ENCODE results near the gene VPS37B. TPM values are rescaled to one million over a fixed set of nuclear protein-coding genes. Genes with fewer than 3 reads are reported as not detected.

Gene VPS37B
- total RNA-seq, 1 experiment from 2014 or later: 12.3 TPM

- H3K4me1 ChIP-seq (ENCODE audit: insufficient read depth, low read length): 0 out of 2 replicates have a peak, but pooled peaks cover 2% of the 10 kb centered on the region
- H3K27ac ChIP-seq (ENCODE audit: insufficient read length, low read depth, low read length): no peak overlapping the region
- H3K18ac ChIP-seq (ENCODE audit: insufficient read length, low read depth, low read length): no peak overlapping the region
- H2BK5ac ChIP-seq (ENCODE audit: insufficient read length, low read length): no peak overlapping the region
- H4K5ac ChIP-seq (ENCODE audit: insufficient read length, low read depth, low read length): no peak overlapping the region
- Mint-ChIP-seq H3K9me3 (peaks cover 2 to 3% of the 10 kb centered on the region in 2 experiments; a peak in 1 of 5 replicates), H3K4me3 (no peak overlapping the region), H3K4me1 (peaks cover 12 to 13% of the 10 kb centered on the region in 2 experiments), H3K36me3 (ENCODE audit: insufficient read depth in 1 of 3, low read depth in 3 of 3) (no peaks in the 10 kb centered on the region; a peak in 1 of 7 replicates), H3K27me3 (ENCODE audit: low read depth) (peaks cover 53% of the 10 kb centered on the region), H3K27ac (no peak overlapping the region)
- no peak overlapping the region for H4K91ac ChIP-seq (ENCODE audit: insufficient read length, low read depth, low read length)
- TF ChIP-seq, protein P1, sequence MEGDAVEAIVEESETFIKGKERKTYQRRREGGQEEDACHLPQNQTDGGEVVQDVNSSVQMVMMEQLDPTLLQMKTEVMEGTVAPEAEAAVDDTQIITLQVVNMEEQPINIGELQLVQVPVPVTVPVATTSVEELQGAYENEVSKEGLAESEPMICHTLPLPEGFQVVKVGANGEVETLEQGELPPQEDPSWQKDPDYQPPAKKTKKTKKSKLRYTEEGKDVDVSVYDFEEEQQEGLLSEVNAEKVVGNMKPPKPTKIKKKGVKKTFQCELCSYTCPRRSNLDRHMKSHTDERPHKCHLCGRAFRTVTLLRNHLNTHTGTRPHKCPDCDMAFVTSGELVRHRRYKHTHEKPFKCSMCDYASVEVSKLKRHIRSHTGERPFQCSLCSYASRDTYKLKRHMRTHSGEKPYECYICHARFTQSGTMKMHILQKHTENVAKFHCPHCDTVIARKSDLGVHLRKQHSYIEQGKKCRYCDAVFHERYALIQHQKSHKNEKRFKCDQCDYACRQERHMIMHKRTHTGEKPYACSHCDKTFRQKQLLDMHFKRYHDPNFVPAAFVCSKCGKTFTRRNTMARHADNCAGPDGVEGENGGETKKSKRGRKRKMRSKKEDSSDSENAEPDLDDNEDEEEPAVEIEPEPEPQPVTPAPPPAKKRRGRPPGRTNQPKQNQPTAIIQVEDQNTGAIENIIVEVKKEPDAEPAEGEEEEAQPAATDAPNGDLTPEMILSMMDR (conservative IDR thresholded peaks at IDR 0.05): no peak
- no peak overlapping the region for H3K4me2 ChIP-seq (ENCODE audit: insufficient read depth, insufficient read length, low read length)
- H3K14ac ChIP-seq (ENCODE audit: insufficient read depth, low read length): no peak overlapping the region
- no peak overlapping the region for H2AK5ac ChIP-seq (ENCODE audit: insufficient read length, low read length)
- H3K79me2 ChIP-seq (ENCODE audit: insufficient read depth, low read length): no peaks in the 10 kb centered on the region
- H3K56ac ChIP-seq (ENCODE audit: insufficient read length, low read depth, low read length): no peak overlapping the region
- no peak overlapping the region for H2BK120ac ChIP-seq (ENCODE audit: low read depth, low read length, poor library complexity, severe bottlenecking)
- DNase-seq: no peak
- no peaks in the 10 kb centered on the region for H3K23me2 ChIP-seq (ENCODE audit: insufficient read length, low read depth, low read length, poor library complexity, severe bottlenecking)
- no peak overlapping the region for H2BK15ac ChIP-seq (ENCODE audit: low read depth, low read length)
- no peak overlapping the region for H2AFZ ChIP-seq (ENCODE audit: low read length)
- no peak overlapping the region for H4K8ac ChIP-seq (replicated peaks; ENCODE audit: insufficient read length, low read depth, low read length)
- no peaks in the 10 kb centered on the region for H3K9me3 ChIP-seq (ENCODE audit: control insufficient read depth, low read depth, low read length)
- H3K9ac ChIP-seq (ENCODE audit: extremely low read depth, insufficient read length, low read length): no peak overlapping the region
- H3K23ac ChIP-seq (ENCODE audit: insufficient read length, low read depth, low read length): no peak overlapping the region
- H3T11ph ChIP-seq (ENCODE audit: low read length): no peak overlapping the region
- no peak overlapping the region for H3K4ac ChIP-seq (ENCODE audit: low read depth, low read length)
- H3K27me3 ChIP-seq (ENCODE audit: insufficient read depth, low read length): no peaks in the 10 kb centered on the region
- no peaks in the 10 kb centered on the region for H3K79me1 ChIP-seq (ENCODE audit: insufficient read depth, low read depth, low read length, poor library complexity, severe bottlenecking)
- H4K20me1 ChIP-seq (ENCODE audit: control insufficient read depth, insufficient read depth, insufficient read length): no peaks in the 10 kb centered on the region
- no CpG with 5 or more reads among the region's 10 CpGs for WGBS (ENCODE audit: extremely low coverage, insufficient read length, low lambda C conversion rate)
- H2BK12ac ChIP-seq (ENCODE audit: insufficient read length, low read depth, low read length): no peak overlapping the region
- no peak overlapping the region for H2BK20ac ChIP-seq (ENCODE audit: low read depth, low read length, poor library complexity, severe bottlenecking)
Observed at GRCh38 chr12:122902854-122903692, 7.1 kb upstream of the VPS37B start.
